OCI-LY1 (cell line): Measurements from ENCODE around the gene RBP5.

Experiments
- H2AFZ ChIP-seq: fragments of 200-600 bp; sonication (generic), shearing (Covaris generic); 2 replicates; pipeline ENCODE4 v1.6.0; 2014; ENCODE audit warnings: antibody characterized with exemption, mild to moderate bottlenecking, low read length
- H3F3A ChIP-seq: fragments of 200-600 bp; sonication (generic), shearing (Covaris generic); 2 replicates; pipeline ENCODE4 v1.6.0; 2014; ENCODE audit warnings: mild to moderate bottlenecking, antibody characterized with exemption, low read length, moderate library complexity; ENCODE audit not compliant: insufficient read depth
- H3K27ac ChIP-seq: fragments of 200-600 bp; sonication (generic); 2 replicates; pipeline ENCODE4 v1.5.1; 2014; ENCODE audit warnings: low read length, mixed run types, mild to moderate bottlenecking, low read depth; ENCODE audit not compliant: poor library complexity, severe bottlenecking
- H3K27me3 ChIP-seq: fragments of 200-600 bp; sonication (generic); 2 replicates; pipeline ENCODE4 v1.6.0; 2014; ENCODE audit warnings: antibody characterized with exemption, mild to moderate bottlenecking, low read length, moderate library complexity; ENCODE audit not compliant: insufficient read depth
- H3K36me3 ChIP-seq: fragments of 200-600 bp; sonication (generic); 2 replicates; pipeline ENCODE4 v1.6.1; 2014; ENCODE audit warnings: mild to moderate bottlenecking, antibody characterized with exemption, low read length, moderate library complexity, mixed read lengths; ENCODE audit not compliant: insufficient read depth
- H3K4me1 ChIP-seq: fragments of 200-600 bp; sonication (generic); 2 replicates; pipeline ENCODE4 v1.5.1; 2014; ENCODE audit warnings: mild to moderate bottlenecking, low read length, moderate library complexity; ENCODE audit not compliant: insufficient read depth, severe bottlenecking
- H3K4me2 ChIP-seq: fragments of 200-600 bp; sonication (generic), shearing (Covaris generic); 2 replicates; pipeline ENCODE4 v1.6.1; 2014; ENCODE audit warnings: low read length
- H3K4me3 ChIP-seq: fragments of 200-600 bp; sonication (generic); 2 replicates; pipeline ENCODE4 v1.5.1; 2014; ENCODE audit warnings: low read length, low read depth, mild to moderate bottlenecking, mixed read lengths; ENCODE audit not compliant: poor library complexity, severe bottlenecking
- H3K79me2 ChIP-seq: fragments of 200-600 bp; shearing (Covaris generic); 2 replicates; pipeline ENCODE4 v1.6.1; 2016; ENCODE audit warnings: mixed run types, low read length, mixed read lengths; ENCODE audit not compliant: insufficient read depth
- H3K9ac ChIP-seq: fragments of 200-600 bp; sonication (generic), shearing (Covaris generic); 2 replicates; pipeline ENCODE4 v1.6.1; 2014; ENCODE audit warnings: mild to moderate bottlenecking, low read length, mixed read lengths
- H3K9me2 ChIP-seq: fragments of 200-600 bp; sonication (generic), shearing (Covaris generic); 2 replicates; pipeline ENCODE4 v1.6.1; 2014; ENCODE audit warnings: low read depth, mild to moderate bottlenecking, low read length, mixed read lengths
- H3K9me3 ChIP-seq: fragments of 200-600 bp; shearing (Covaris generic); 2 replicates; pipeline ENCODE4 v1.6.1; 2014; ENCODE audit warnings: low read length, mixed read lengths
- H4K20me1 ChIP-seq: fragments of 200-600 bp; sonication (generic), shearing (Covaris generic); 2 replicates; pipeline ENCODE4 v1.6.0; 2016; ENCODE audit warnings: mild to moderate bottlenecking, low read length; ENCODE audit not compliant: insufficient read depth
- EZH2 ChIP-seq: fragments of 200-600 bp; sonication (generic), shearing (Covaris generic); IDR thresholded peaks from 2 replicates; pipeline ENCODE4 v1.8.0; 2017; ENCODE audit warnings: borderline replicate concordance, mixed run types, mild to moderate bottlenecking, antibody characterized with exemption, low read length, moderate library complexity, mixed read lengths
- TF ChIP-seq, protein P1 (sequence below): fragments of 200-600 bp; sonication (generic), shearing (Covaris generic); IDR thresholded peaks from 2 replicates; pipeline ENCODE4 v1.5.1; 2017; ENCODE audit warnings: mild to moderate bottlenecking, antibody characterized with exemption, low read length, moderate library complexity, mixed read lengths

Gene RBP5

GRCh38 chr12:7162691-7163114 lies 34.0 kb upstream of the RBP5 start:
- Histone ChIP-seq H3F3A (no peaks in the 10 kb centered on the region), H4K20me1 (no peaks in the 10 kb centered on the region), H3K27ac (no peak overlapping the region), H2AFZ (no peak overlapping the region), H3K79me2 (no peaks in the 10 kb centered on the region), H3K9me3 (peaks cover 5% of the 10 kb centered on the region), H3K27me3 (no peaks in the 10 kb centered on the region; the same call in 1 of the 2 replicates), H3K9ac (no peak overlapping the region), H3K9me2 (no peaks in the 10 kb centered on the region), H3K36me3 (no peaks in the 10 kb centered on the region), H3K4me2 (no peak overlapping the region), H3K4me3 (no peak overlapping the region), H3K4me1 (no peaks in the 10 kb centered on the region)
- TF ChIP-seq, protein P1, sequence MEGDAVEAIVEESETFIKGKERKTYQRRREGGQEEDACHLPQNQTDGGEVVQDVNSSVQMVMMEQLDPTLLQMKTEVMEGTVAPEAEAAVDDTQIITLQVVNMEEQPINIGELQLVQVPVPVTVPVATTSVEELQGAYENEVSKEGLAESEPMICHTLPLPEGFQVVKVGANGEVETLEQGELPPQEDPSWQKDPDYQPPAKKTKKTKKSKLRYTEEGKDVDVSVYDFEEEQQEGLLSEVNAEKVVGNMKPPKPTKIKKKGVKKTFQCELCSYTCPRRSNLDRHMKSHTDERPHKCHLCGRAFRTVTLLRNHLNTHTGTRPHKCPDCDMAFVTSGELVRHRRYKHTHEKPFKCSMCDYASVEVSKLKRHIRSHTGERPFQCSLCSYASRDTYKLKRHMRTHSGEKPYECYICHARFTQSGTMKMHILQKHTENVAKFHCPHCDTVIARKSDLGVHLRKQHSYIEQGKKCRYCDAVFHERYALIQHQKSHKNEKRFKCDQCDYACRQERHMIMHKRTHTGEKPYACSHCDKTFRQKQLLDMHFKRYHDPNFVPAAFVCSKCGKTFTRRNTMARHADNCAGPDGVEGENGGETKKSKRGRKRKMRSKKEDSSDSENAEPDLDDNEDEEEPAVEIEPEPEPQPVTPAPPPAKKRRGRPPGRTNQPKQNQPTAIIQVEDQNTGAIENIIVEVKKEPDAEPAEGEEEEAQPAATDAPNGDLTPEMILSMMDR: no peak
- no peak for TF ChIP-seq EZH2

DNA sequence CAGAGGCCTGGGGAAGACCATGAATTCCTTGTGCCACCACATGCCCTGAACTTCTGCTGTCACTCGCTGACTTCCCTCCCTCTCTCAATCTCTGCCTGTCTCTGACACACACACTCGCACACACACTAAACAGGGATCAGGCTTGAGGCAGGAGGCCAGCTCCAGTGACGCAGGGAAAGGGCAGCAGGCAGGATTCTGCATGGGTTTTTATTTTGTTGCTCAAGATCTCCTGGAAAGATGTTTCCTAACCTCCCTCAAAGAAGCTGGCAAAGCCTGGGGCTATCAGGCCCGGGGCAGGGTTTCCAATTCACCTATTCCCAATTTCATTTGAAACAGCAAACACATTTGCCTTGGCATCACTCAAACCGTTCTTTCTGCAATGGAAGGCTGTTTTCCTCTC lies 33.1 kb upstream of the RBP5 start:
- H4K20me1 ChIP-seq: no peaks in the 10 kb centered on the region
- H3K36me3 ChIP-seq: no peaks in the 10 kb centered on the region
- H3K9me3 ChIP-seq: no peaks in the 10 kb centered on the region
- no peak overlapping the region for H3K4me3 ChIP-seq
- no peak for TF ChIP-seq EZH2
- TF ChIP-seq, protein P1: no peak
- H3K4me1 ChIP-seq: no peaks in the 10 kb centered on the region
- H3K9me2 ChIP-seq: no peaks in the 10 kb centered on the region
- H3F3A ChIP-seq: no peaks in the 10 kb centered on the region
- H2AFZ ChIP-seq: no peak overlapping the region
- H3K9ac ChIP-seq: no peak overlapping the region
- H3K27me3 ChIP-seq: no peaks in the 10 kb centered on the region; the same call in 1 of the 2 replicates
- no peak overlapping the region for H3K4me2 ChIP-seq
- H3K27ac ChIP-seq: no peak overlapping the region
- H3K79me2 ChIP-seq: no peaks in the 10 kb centered on the region

DNA sequence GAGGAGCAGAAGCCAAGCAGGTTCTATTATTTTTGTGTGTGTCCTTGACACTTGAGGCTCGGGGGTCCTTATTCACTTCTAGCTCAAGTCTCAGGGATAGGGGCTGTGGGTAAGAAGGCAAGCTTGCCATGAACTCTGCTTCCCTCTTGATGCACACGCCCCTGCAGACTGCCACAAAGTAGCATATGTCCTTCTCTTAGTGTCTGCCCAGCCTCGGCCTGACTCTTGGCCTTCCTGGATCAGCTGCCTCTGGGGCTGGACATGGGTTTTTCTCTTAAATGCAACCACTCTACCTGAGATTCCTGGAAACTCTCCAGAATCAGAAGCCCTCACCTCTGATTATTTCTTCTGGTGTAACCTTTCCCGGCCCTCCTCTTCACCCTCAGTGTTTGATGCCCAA lies 32.6 kb upstream of the RBP5 start:
- Histone ChIP-seq H3K9me3 (no peaks in the 10 kb centered on the region), H3K9ac (no peak overlapping the region), H3K9me2 (no peaks in the 10 kb centered on the region), H3K36me3 (no peaks in the 10 kb centered on the region), H3K27me3 (no peaks in the 10 kb centered on the region; the same call in 1 of the 2 replicates), H2AFZ (no peak overlapping the region), H3K4me3 (no peak overlapping the region), H3K4me2 (no peak overlapping the region), H3F3A (no peaks in the 10 kb centered on the region), H3K27ac (no peak overlapping the region), H3K4me1 (no peaks in the 10 kb centered on the region), H4K20me1 (no peaks in the 10 kb centered on the region), H3K79me2 (no peaks in the 10 kb centered on the region)
- no peak for TF ChIP-seq EZH2
- TF ChIP-seq, protein P1: no peak
